Immature natural killer cell (primary cell): Measurements from ENCODE around the gene FBRSL1. TPM values are rescaled to one million over a fixed set of nuclear protein-coding genes. Genes with fewer than 3 reads are reported as not detected.

Experiments used
- DNase-seq, 3 donors: peaks; one replicate each; pipeline ENCODE4 v3.0.0; 2022; ENCODE audit warnings: mixed read lengths in 1 of 3
- H3K27ac Mint-ChIP-seq, 6 donors: one replicate each; pipeline ENCODE4 v1.8.0; 2020; ENCODE audit warnings: mixed read lengths in 6 of 6, mild to moderate bottlenecking in 5 of 6, inconsistent platforms in 4 of 6, moderate library complexity in 3 of 6
- H3K27me3 Mint-ChIP-seq, 3 donors: one replicate each; pipeline ENCODE4 v1.8.0; 2020 to 2021; ENCODE audit warnings: low read depth in 3 of 3, mild to moderate bottlenecking in 3 of 3, mixed read lengths in 3 of 3, moderate library complexity in 3 of 3, inconsistent platforms in 1 of 3
- H3K36me3 Mint-ChIP-seq, 3 donors: one replicate each; pipeline ENCODE4 v1.8.0; 2020; ENCODE audit warnings: mixed read lengths in 3 of 3, inconsistent platforms in 2 of 3, mild to moderate bottlenecking in 2 of 3
- H3K4me1 Mint-ChIP-seq, 2 donors: one replicate each; pipeline ENCODE4 v1.8.0; 2020; ENCODE audit warnings: inconsistent platforms in 2 of 2, mild to moderate bottlenecking in 2 of 2, mixed read lengths in 2 of 2, moderate library complexity in 1 of 2
- H3K4me3 Mint-ChIP-seq, 5 donors: one replicate each; pipeline ENCODE4 v1.8.0; 2020; ENCODE audit warnings: mild to moderate bottlenecking in 5 of 5, mixed read lengths in 5 of 5, inconsistent platforms in 3 of 5, moderate library complexity in 3 of 5
- H3K9me3 Mint-ChIP-seq, 6 donors: one replicate each; pipeline ENCODE4 v1.8.0; 2020; ENCODE audit warnings: mild to moderate bottlenecking in 6 of 6, mixed read lengths in 6 of 6, inconsistent platforms in 4 of 6, moderate library complexity in 3 of 6
- polyA plus RNA-seq, 3 donors: library from polyadenylated mRNA; unstranded; fragments of 300-500 nt; fragmentation: Illumina TruSeq; gene quantifications; one replicate each; pipeline ENCODE4 v1.2.3, GENCODE V29; 2021

The FBRSL1 gene
- polyA plus RNA-seq, 3 donors from 2014 or later: 0.54 to 0.63 TPM; not detected in 1

GRCh38 chr12:132486168-132486567, 3.8 kb upstream of the FBRSL1 start:
- Mint-ChIP-seq H3K27ac (peak overlapping the region in 5 of 6 donors; percentile 0 to 78 (median 55)), H3K27me3 (peaks cover 11 to 21% (median 18%) of the 10 kb centered on the region in 3 donors), H3K9me3 (no peaks in the 10 kb centered on the region), H3K36me3 (no peaks in the 10 kb centered on the region), H3K4me3 (peak overlapping the region in 3 of 5 donors; percentile 21 to 36 (median 29)), H3K4me1 (peaks cover 32 to 52% of the 10 kb centered on the region in 2 donors)
- DNase-seq: no peak

GRCh38 chr12:132486576-132486975, 3.4 kb upstream of the FBRSL1 start:
- Mint-ChIP-seq H3K27ac (peak overlapping the region in 4 of 6 donors; percentile 74 to 99 (median 96)), H3K9me3 (no peaks in the 10 kb centered on the region), H3K4me1 (peaks cover 36 to 52% of the 10 kb centered on the region in 2 donors), H3K4me3 (peak overlapping the region in 1 of 5 donors; percentile 53), H3K36me3 (no peaks in the 10 kb centered on the region), H3K27me3 (peaks cover 11 to 22% (median 21%) of the 10 kb centered on the region in 3 donors)
- no peak for DNase-seq

- H3K4me1 Mint-ChIP-seq: peaks cover 43 to 52% of the 10 kb centered on the region in 2 donors
- peak overlapping the region; percentile 94 to 99 (median 98) for H3K27ac Mint-ChIP-seq
- H3K27me3 Mint-ChIP-seq: peaks cover 11 to 23% (median 21%) of the 10 kb centered on the region in 3 donors
- peak overlapping the region; percentile 84 to 98 (median 98) for H3K4me3 Mint-ChIP-seq
- H3K36me3 Mint-ChIP-seq: no peaks in the 10 kb centered on the region
- H3K9me3 Mint-ChIP-seq: no peaks in the 10 kb centered on the region
- no peak for DNase-seq
Observed at GRCh38 chr12:132487311-132487741, 2.6 kb upstream of the FBRSL1 start.

- H3K9me3 Mint-ChIP-seq: no peaks in the 10 kb centered on the region
- H3K4me1 Mint-ChIP-seq: peaks cover 53 to 58% of the 10 kb centered on the region in 2 donors
- H3K27me3 Mint-ChIP-seq: peaks cover 11 to 25% (median 21%) of the 10 kb centered on the region in 3 donors
- no peaks in the 10 kb centered on the region for H3K36me3 Mint-ChIP-seq
- H3K27ac Mint-ChIP-seq: peak overlapping the region; percentile 94 to 99 (median 98)
- peak; percentile 43 to 64 (median 43) for DNase-seq
- peak overlapping the region; percentile 84 to 98 (median 98) for H3K4me3 Mint-ChIP-seq
Observed at GRCh38 chr12:132488127-132489077, 1.5 kb upstream of the FBRSL1 start.

GRCh38 chr12:132489078-132489601, 811 bp upstream of the FBRSL1 start:
- H3K36me3 Mint-ChIP-seq: no peaks in the 10 kb centered on the region
- peak overlapping the region; percentile 94 to 99 (median 98) for H3K27ac Mint-ChIP-seq
- H3K4me1 Mint-ChIP-seq: peaks cover 58 to 63% of the 10 kb centered on the region in 2 donors
- no peaks in the 10 kb centered on the region for H3K9me3 Mint-ChIP-seq
- peak; percentile 82 to 86 (median 85) for DNase-seq
- H3K4me3 Mint-ChIP-seq: peak overlapping the region; percentile 84 to 98 (median 98)
- H3K27me3 Mint-ChIP-seq: peaks cover 11 to 29% (median 21%) of the 10 kb centered on the region in 3 donors

- DNase-seq: peak in 1 of 3 donors; percentile 32
- peak overlapping the region; percentile 59 to 88 (median 80) for H3K4me3 Mint-ChIP-seq
- no peaks in the 10 kb centered on the region for H3K36me3 Mint-ChIP-seq
- H3K27me3 Mint-ChIP-seq: peaks cover 13 to 28% (median 21%) of the 10 kb centered on the region in 3 donors
- peak overlapping the region; percentile 66 to 92 (median 86) for H3K27ac Mint-ChIP-seq
- H3K9me3 Mint-ChIP-seq: no peaks in the 10 kb centered on the region
- H3K4me1 Mint-ChIP-seq: peaks cover 65 to 71% of the 10 kb centered on the region in 2 donors
Observed at GRCh38 chr12:132490422-132491137, 629 bp downstream of the FBRSL1 start.

- no peak for DNase-seq
- no peaks in the 10 kb centered on the region for H3K9me3 Mint-ChIP-seq
- peaks cover 64 to 67% of the 10 kb centered on the region in 2 donors for H3K4me1 Mint-ChIP-seq
- H3K27me3 Mint-ChIP-seq: peaks cover 13 to 28% (median 21%) of the 10 kb centered on the region in 3 donors
- peak overlapping the region; percentile 59 to 88 (median 80) for H3K4me3 Mint-ChIP-seq
- H3K27ac Mint-ChIP-seq: peak overlapping the region; percentile 66 to 92 (median 86)
- no peaks in the 10 kb centered on the region for H3K36me3 Mint-ChIP-seq
Observed at GRCh38 chr12:132491138-132491663, 1.2 kb downstream of the FBRSL1 start.

GRCh38 chr12:132491761-132492378, 1.9 kb downstream of the FBRSL1 start:
- no peak for DNase-seq
- Mint-ChIP-seq H3K4me1 (peaks cover 65 to 69% of the 10 kb centered on the region in 2 donors), H3K36me3 (no peaks in the 10 kb centered on the region), H3K4me3 (peak overlapping the region; percentile 59 to 88 (median 80)), H3K27me3 (peaks cover 15 to 28% (median 21%) of the 10 kb centered on the region in 3 donors), H3K27ac (peak overlapping the region; percentile 3 to 92 (median 86)), H3K9me3 (no peaks in the 10 kb centered on the region)

- Mint-ChIP-seq H3K36me3 (no peaks in the 10 kb centered on the region), H3K27me3 (peaks cover 17 to 24% (median 20%) of the 10 kb centered on the region in 3 donors), H3K4me1 (peaks cover 61 to 67% of the 10 kb centered on the region in 2 donors), H3K9me3 (no peaks in the 10 kb centered on the region), H3K27ac (peak overlapping the region; percentile 3 to 92 (median 64)), H3K4me3 (peak overlapping the region; percentile 59 to 88 (median 80))
- no peak for DNase-seq
Observed at GRCh38 chr12:132492522-132492921, 2.6 kb downstream of the FBRSL1 start.

- H3K4me3 Mint-ChIP-seq: peak overlapping the region; percentile 59 to 88 (median 80)
- no peak for DNase-seq
Observed at GRCh38 chr12:132492951-132493350, 3.0 kb downstream of the FBRSL1 start.

GRCh38 chr12:132493482-132494178, 3.7 kb downstream of the FBRSL1 start:
- H3K9me3 Mint-ChIP-seq: no peaks in the 10 kb centered on the region
- peaks cover 10 to 20% (median 11%) of the 10 kb centered on the region in 3 donors for H3K27me3 Mint-ChIP-seq
- H3K4me1 Mint-ChIP-seq: peaks cover 50 to 56% of the 10 kb centered on the region in 2 donors
- H3K4me3 Mint-ChIP-seq: peak overlapping the region in 2 of 5 donors; percentile 13 to 46
- no peak for DNase-seq
- H3K36me3 Mint-ChIP-seq: no peaks in the 10 kb centered on the region
- H3K27ac Mint-ChIP-seq: peak overlapping the region in 2 of 6 donors; percentile 24 to 76

More at GRCh38 chr12:132492951-132493350, 3.0 kb downstream of the FBRSL1 start:
- peak overlapping the region in 4 of 6 donors; percentile 53 to 92 (median 73) for H3K27ac Mint-ChIP-seq
- H3K27me3 Mint-ChIP-seq: peaks cover 16 to 26% (median 17%) of the 10 kb centered on the region in 3 donors
- H3K4me1 Mint-ChIP-seq: peaks cover 57 to 62% of the 10 kb centered on the region in 2 donors
- H3K36me3 Mint-ChIP-seq: no peaks in the 10 kb centered on the region
- H3K9me3 Mint-ChIP-seq: no peaks in the 10 kb centered on the region
